NB4 (cell line): Measurements from ENCODE around the gene CTNND1.
"Not testable (repeated sequence)": the region's sequence is repeated elsewhere in the genome, so short reads cannot be mapped to it uniquely, and the experiment has no call there.

Source experiments
- MYC ChIP-seq: IDR thresholded peaks from 2 replicates; pipeline ENCODE4 v1.6.1; 2011; ENCODE audit warnings: low read depth, low read length
- POLR2A ChIP-seq: IDR thresholded peaks from 2 replicates; pipeline ENCODE4 v1.6.1; 2011; ENCODE audit warnings: mild to moderate bottlenecking; ENCODE audit not compliant: insufficient read length; ENCODE audit errors: extremely low read depth
- TF ChIP-seq, protein P1 (sequence below): IDR thresholded peaks from one replicate; pipeline ENCODE4 v1.5.1; 2012; ENCODE audit warnings: low read depth, low read length
- TF ChIP-seq, protein P2 (sequence below): IDR thresholded peaks from 2 replicates; pipeline ENCODE4 v1.6.1; 2011; ENCODE audit warnings: low read depth, low read length

DNA sequence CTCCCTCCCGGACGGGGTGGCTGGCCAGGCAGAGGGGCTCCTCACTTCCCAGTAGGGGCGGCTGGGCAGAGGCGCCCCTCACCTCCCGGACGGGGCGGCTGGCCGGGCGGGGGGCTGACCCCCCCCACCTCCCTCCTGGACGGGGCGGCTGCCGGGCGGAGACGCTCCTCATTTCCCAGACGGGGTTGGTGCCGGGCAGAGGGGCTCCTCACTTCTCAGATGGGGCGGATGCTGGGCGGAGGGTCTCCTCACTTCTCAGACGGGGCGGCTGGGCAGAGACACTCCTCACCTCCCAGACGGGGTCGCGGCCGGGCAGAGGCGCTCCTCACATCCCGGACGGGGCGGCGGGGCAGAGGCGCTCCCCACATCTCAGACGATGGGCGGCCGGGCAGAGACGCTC, 44.9 kb upstream of the CTNND1 start:
- not testable (repeated sequence) for TF ChIP-seq POLR2A, MYC
- TF ChIP-seq, protein P1, sequence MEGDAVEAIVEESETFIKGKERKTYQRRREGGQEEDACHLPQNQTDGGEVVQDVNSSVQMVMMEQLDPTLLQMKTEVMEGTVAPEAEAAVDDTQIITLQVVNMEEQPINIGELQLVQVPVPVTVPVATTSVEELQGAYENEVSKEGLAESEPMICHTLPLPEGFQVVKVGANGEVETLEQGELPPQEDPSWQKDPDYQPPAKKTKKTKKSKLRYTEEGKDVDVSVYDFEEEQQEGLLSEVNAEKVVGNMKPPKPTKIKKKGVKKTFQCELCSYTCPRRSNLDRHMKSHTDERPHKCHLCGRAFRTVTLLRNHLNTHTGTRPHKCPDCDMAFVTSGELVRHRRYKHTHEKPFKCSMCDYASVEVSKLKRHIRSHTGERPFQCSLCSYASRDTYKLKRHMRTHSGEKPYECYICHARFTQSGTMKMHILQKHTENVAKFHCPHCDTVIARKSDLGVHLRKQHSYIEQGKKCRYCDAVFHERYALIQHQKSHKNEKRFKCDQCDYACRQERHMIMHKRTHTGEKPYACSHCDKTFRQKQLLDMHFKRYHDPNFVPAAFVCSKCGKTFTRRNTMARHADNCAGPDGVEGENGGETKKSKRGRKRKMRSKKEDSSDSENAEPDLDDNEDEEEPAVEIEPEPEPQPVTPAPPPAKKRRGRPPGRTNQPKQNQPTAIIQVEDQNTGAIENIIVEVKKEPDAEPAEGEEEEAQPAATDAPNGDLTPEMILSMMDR, result not testable (repeated sequence)
- TF ChIP-seq, protein P2, sequence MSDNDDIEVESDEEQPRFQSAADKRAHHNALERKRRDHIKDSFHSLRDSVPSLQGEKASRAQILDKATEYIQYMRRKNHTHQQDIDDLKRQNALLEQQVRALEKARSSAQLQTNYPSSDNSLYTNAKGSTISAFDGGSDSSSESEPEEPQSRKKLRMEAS, result not testable (repeated sequence)
